Ishikawa (cell line): ENCODE data around the gene CXXC5.

Source experiments
- CEBPB ChIP-seq: IDR thresholded peaks from 2 replicates; pipeline ENCODE4 v1.6.1; 2012
- CREB1 ChIP-seq: IDR thresholded peaks from 2 replicates; pipeline ENCODE4 v1.6.1; 2012; ENCODE audit warnings: low read depth
- EGR1 ChIP-seq: IDR thresholded peaks from 2 replicates; pipeline ENCODE4 v1.6.1; 2012
- EP300 ChIP-seq: IDR thresholded peaks from 2 replicates; pipeline ENCODE4 v1.6.1; 2012; ENCODE audit warnings: borderline replicate concordance
- FOXM1 ChIP-seq: IDR thresholded peaks from 2 replicates; pipeline ENCODE4 v1.6.1; 2012; ENCODE audit warnings: low read depth, borderline replicate concordance
- MAX ChIP-seq: IDR thresholded peaks from 2 replicates; pipeline ENCODE4 v1.6.1; 2012
- NFIC ChIP-seq: IDR thresholded peaks from 2 replicates; pipeline ENCODE4 v1.6.1; 2012
- RAD21 ChIP-seq: IDR thresholded peaks from 2 replicates; pipeline ENCODE4 v1.6.1; 2012; ENCODE audit warnings: low read depth
- REST ChIP-seq: IDR thresholded peaks from 2 replicates; pipeline ENCODE4 v1.6.1; 2012; ENCODE audit warnings: low read depth, mild to moderate bottlenecking
- TAF1 ChIP-seq: IDR thresholded peaks from 2 replicates; pipeline ENCODE4 v1.6.1; 2012; ENCODE audit warnings: low read depth, mild to moderate bottlenecking
- TCF12 ChIP-seq: IDR thresholded peaks from 2 replicates; pipeline ENCODE4 v1.6.1; 2012; ENCODE audit warnings: low read depth
- TEAD4 ChIP-seq: IDR thresholded peaks from 2 replicates; pipeline ENCODE4 v1.6.1; 2012
- USF1 ChIP-seq: IDR thresholded peaks from 2 replicates; pipeline ENCODE4 v1.6.1; 2012
- YY1 ChIP-seq: IDR thresholded peaks from 2 replicates; pipeline ENCODE4 v1.6.1; 2012; ENCODE audit warnings: low read depth
- ZBTB7A ChIP-seq: IDR thresholded peaks from 2 replicates; pipeline ENCODE4 v1.6.1; 2012; ENCODE audit warnings: low read depth

Gene CXXC5

GRCh38 chr5:139665626-139666025 is 17.5 kb downstream of the CXXC5 start:
- TF ChIP-seq NFIC, result no peak
- TF ChIP-seq RAD21, result no peak
- no peak for TF ChIP-seq CEBPB
- TF ChIP-seq FOXM1, result no peak
- TF ChIP-seq USF1, result no peak
- no peak for TF ChIP-seq ZBTB7A
- no peak for TF ChIP-seq EP300

GRCh38 chr5:139666551-139666950 is 18.4 kb downstream of the CXXC5 start:
- no peak for TF ChIP-seq MAX
- TF ChIP-seq ZBTB7A, result 0 out of 2 replicates have a peak, but pooled peaks have one; percentile 2

- TF ChIP-seq CEBPB (no peak), USF1 (no peak), ZBTB7A (0 out of 2 replicates have a peak, but pooled peaks have one; percentile 44), MAX (0 out of 2 replicates have a peak, but pooled peaks have one; percentile 13)
Measured at GRCh38 chr5:139667001-139667729, 19.0 kb downstream of the CXXC5 start.

- no peak for TF ChIP-seq CEBPB
- no peak for TF ChIP-seq MAX
- no peak for TF ChIP-seq TAF1
- TF ChIP-seq TEAD4, result no peak
- no peak for TF ChIP-seq YY1
- no peak for TF ChIP-seq EGR1
Measured at GRCh38 chr5:139667730-139668063, 19.5 kb downstream of the CXXC5 start.

GRCh38 chr5:139668064-139668880 is 20.1 kb downstream of the CXXC5 start:
- no peak for TF ChIP-seq RAD21
- TF ChIP-seq TEAD4, result peak; percentile 42
- no peak for TF ChIP-seq CREB1
- TF ChIP-seq MAX, result peak; percentile 21; the same call in 1 of the 2 replicates
- peak; percentile 58; the same call in 1 of the 2 replicates for TF ChIP-seq EP300
- no peak for TF ChIP-seq CEBPB
- TF ChIP-seq NFIC, result peak; percentile 18; the same call in 1 of the 2 replicates
- TF ChIP-seq REST, result no peak
- TF ChIP-seq FOXM1, result no peak
- no peak for TF ChIP-seq YY1
- TF ChIP-seq TAF1, result peak; percentile 9; the same call in 1 of the 2 replicates
- no peak for TF ChIP-seq USF1
- no peak for TF ChIP-seq ZBTB7A
- peak; percentile 47; the same call in 1 of the 2 replicates for TF ChIP-seq TCF12
- no peak for TF ChIP-seq EGR1

- no peak for TF ChIP-seq USF1
- no peak for TF ChIP-seq TAF1
- TF ChIP-seq TCF12, result no peak
- TF ChIP-seq TEAD4, result no peak
- TF ChIP-seq YY1, result no peak
- TF ChIP-seq EP300, result no peak
- no peak for TF ChIP-seq MAX
- TF ChIP-seq ZBTB7A, result no peak
- no peak for TF ChIP-seq NFIC
- no peak for TF ChIP-seq FOXM1
- TF ChIP-seq EGR1, result no peak
- TF ChIP-seq REST, result no peak
- no peak for TF ChIP-seq CEBPB
Measured at GRCh38 chr5:139668924-139669661, 20.9 kb downstream of the CXXC5 start.
